HG03039 (cell line): ENCODE measurements around the gene MSH2.
A peak's percentile ranks its signal among the peaks of the same experiment; 100 is the strongest.

Experiments
- ATAC-seq: cut with Tn5 transposase; IDR thresholded peaks from one replicate; pipeline ENCODE4 v1.9.1; 2021; ENCODE audit warnings: mild to moderate bottlenecking, moderate library complexity; ENCODE audit not compliant: unreplicated experiment

Gene MSH2

GRCh38 chr2:47471429-47472116 lies 68.6 kb downstream of the MSH2 start:
- ATAC-seq = no peak

- ATAC-seq = no peak
These were observed 76.9 kb downstream of the MSH2 start for GRCh38 chr2:47479863-47480262.

GRCh38 chr2:47483191-47483590 lies 80.2 kb downstream of the MSH2 start:
- no peak for ATAC-seq

GRCh38 chr2:47484396-47484795 lies 81.4 kb downstream of the MSH2 start:
- ATAC-seq = no peak

GRCh38 chr2:47485177-47485576 lies 82.2 kb downstream of the MSH2 start:
- ATAC-seq = no peak

GRCh38 chr2:47485751-47486300 lies 82.9 kb downstream of the MSH2 start:
- no peak for ATAC-seq

- no peak for ATAC-seq
These were observed 84.0 kb downstream of the MSH2 start for GRCh38 chr2:47486841-47487497.

GRCh38 chr2:47487498-47487875 lies 84.5 kb downstream of the MSH2 start:
- no peak for ATAC-seq

- no peak for ATAC-seq
These were observed 86.1 kb downstream of the MSH2 start for GRCh38 chr2:47488870-47489584.

GRCh38 chr2:47490406-47490805 lies 87.5 kb downstream of the MSH2 start:
- ATAC-seq = no peak

- ATAC-seq = no peak
These were observed 90.5 kb downstream of the MSH2 start for GRCh38 chr2:47493317-47494035.

- no peak for ATAC-seq
These were observed 91.5 kb downstream of the MSH2 start for GRCh38 chr2:47494267-47495130.

- no peak for ATAC-seq
These were observed 95.0 kb downstream of the MSH2 start for GRCh38 chr2:47497843-47498460.

- ATAC-seq = no peak
These were observed 96.1 kb downstream of the MSH2 start for GRCh38 chr2:47499093-47499492.

- ATAC-seq = no peak
These were observed 96.8 kb downstream of the MSH2 start for GRCh38 chr2:47499621-47500309.

GRCh38 chr2:47501374-47502200 lies 98.6 kb downstream of the MSH2 start:
- ATAC-seq = no peak

GRCh38 chr2:47502498-47502897 lies 99.5 kb downstream of the MSH2 start:
- ATAC-seq = peak; percentile 63

GRCh38 chr2:47503481-47504070 lies 100.6 kb downstream of the MSH2 start:
- ATAC-seq = peak; percentile 73
